HL-60 (cell line): ENCODE results near the gene MACO1.
"Not testable (repeated sequence)": the region's sequence is repeated elsewhere in the genome, so short reads cannot be mapped to it uniquely, and the experiment has no call there.

Source experiments
- DNase-seq, 2 experiments: peaks; one replicate each; pipeline ENCODE4 v3.0.0-alpha.2; 2010 to 2020; ENCODE audit warnings: low read depth in 1 of 2, low spot score in 1 of 2
- H3K27ac ChIP-seq: fragments of 250-450 bp; sonication (Bioruptor Pico); replicated peaks from 2 replicates; pipeline ENCODE4 v1.5.1; 2020; ENCODE audit warnings: mild to moderate bottlenecking, moderate library complexity
- H3K27me3 ChIP-seq: fragments of 250-450 bp; sonication (Bioruptor Pico); 2 replicates; pipeline ENCODE4 v1.5.1; 2021; ENCODE audit warnings: mild to moderate bottlenecking, moderate library complexity; ENCODE audit not compliant: insufficient read depth, poor library complexity, severe bottlenecking
- H3K4me3 ChIP-seq: replicated peaks from 2 replicates; pipeline ENCODE4 v1.5.1; 2011; ENCODE audit warnings: mild to moderate bottlenecking, control low read depth, low read length; ENCODE audit not compliant: insufficient read depth
- CTCF ChIP-seq: IDR thresholded peaks from one replicate; pipeline ENCODE4 v1.5.1; 2011; ENCODE audit warnings: low read length, control low read depth, inconsistent platforms; ENCODE audit not compliant: insufficient read depth
- GABPA ChIP-seq: IDR thresholded peaks from 2 replicates; pipeline ENCODE4 v1.6.1; 2012; ENCODE audit warnings: low read depth
- POLR2AphosphoS5 ChIP-seq: IDR thresholded peaks from 2 replicates; pipeline ENCODE4 v1.6.1; 2012; ENCODE audit warnings: low read depth
- SPI1 ChIP-seq: IDR thresholded peaks from 2 replicates; pipeline ENCODE4 v1.6.1; 2012; ENCODE audit warnings: low read depth, mild to moderate bottlenecking, borderline replicate concordance

The MACO1 gene

GRCh38 chr1:25392841-25393240 is 37.9 kb upstream of the MACO1 start:
- Histone ChIP-seq H3K27me3 (no peaks in the 10 kb centered on the region), H3K27ac (no peak overlapping the region), H3K4me3 (no peak overlapping the region)
- no peak for TF ChIP-seq SPI1
- no peak for TF ChIP-seq POLR2AphosphoS5
- TF ChIP-seq GABPA, result no peak
- TF ChIP-seq CTCF, result no peak
- DNase-seq, result no peak

GRCh38 chr1:25397549-25397948 is 33.1 kb upstream of the MACO1 start:
- DNase-seq, H3K27ac ChIP-seq, H3K27me3 ChIP-seq, H3K4me3 ChIP-seq: not testable (repeated sequence)

- H3K4me3 ChIP-seq, DNase-seq, H3K27me3 ChIP-seq: not testable (repeated sequence)
Measured at GRCh38 chr1:25398079-25398478, 32.6 kb upstream of the MACO1 start.

GRCh38 chr1:25402947-25403803 is 27.5 kb upstream of the MACO1 start:
- not testable (repeated sequence) for H3K4me3 ChIP-seq, DNase-seq, H3K27ac ChIP-seq, H3K27me3 ChIP-seq

More at GRCh38 chr1:25398079-25398478, 32.6 kb upstream of the MACO1 start:
- not testable (repeated sequence) for H3K27ac ChIP-seq

- H3K4me3 ChIP-seq, H3K27ac ChIP-seq, H3K27me3 ChIP-seq, DNase-seq: not testable (repeated sequence)
Measured at GRCh38 chr1:25405731-25406305, 24.9 kb upstream of the MACO1 start.

GRCh38 chr1:25409641-25410427 is 20.9 kb upstream of the MACO1 start:
- not testable (repeated sequence) for H3K27ac ChIP-seq, H3K4me3 ChIP-seq, H3K27me3 ChIP-seq, DNase-seq

- H3K27me3 ChIP-seq, H3K27ac ChIP-seq, DNase-seq, H3K4me3 ChIP-seq: not testable (repeated sequence)
Measured at GRCh38 chr1:25412872-25413623, 17.6 kb upstream of the MACO1 start.

GRCh38 chr1:25414157-25414556 is 16.5 kb upstream of the MACO1 start:
- not testable (repeated sequence) for DNase-seq, H3K27me3 ChIP-seq, H3K4me3 ChIP-seq, H3K27ac ChIP-seq

- not testable (repeated sequence) for DNase-seq, H3K4me3 ChIP-seq, H3K27ac ChIP-seq
Measured at GRCh38 chr1:25414578-25414977, 16.1 kb upstream of the MACO1 start.

GRCh38 chr1:25417280-25417679 is 13.4 kb upstream of the MACO1 start:
- not testable (repeated sequence) for H3K27ac ChIP-seq, H3K27me3 ChIP-seq, H3K4me3 ChIP-seq, DNase-seq

More at GRCh38 chr1:25414578-25414977, 16.1 kb upstream of the MACO1 start:
- H3K27me3 ChIP-seq, result not testable (repeated sequence)

GRCh38 chr1:25419339-25419738 is 11.4 kb upstream of the MACO1 start:
- not testable (repeated sequence) for H3K4me3 ChIP-seq, H3K27ac ChIP-seq, DNase-seq, H3K27me3 ChIP-seq

- not testable (repeated sequence) for H3K4me3 ChIP-seq, DNase-seq, H3K27ac ChIP-seq, H3K27me3 ChIP-seq
Measured at GRCh38 chr1:25420715-25421114, 10.0 kb upstream of the MACO1 start, which contains the start of gene RHCE. Gene RHCE, minus strand, starts transcription at chr1:25420825. Its CDS starts 39 bp downstream, at chr1:25420786.
